ENCODE data around the gene C20orf144. TPM values are rescaled to one million over a fixed set of nuclear protein-coding genes. Genes with fewer than 3 reads are reported as not detected.

Gene C20orf144
- total and polyA plus RNA-seq, 9 of the 15 experiments (the other 6 are each of a cell fraction or from before 2014, with no cell fraction given): 0.04 to 0.23 (median 0.11) TPM; not detected in 2

GRCh38 chr20:33709398-33709797, 47.3 kb downstream of the C20orf144 start (continued):
- no peak for TF ChIP-seq PBX2 (CRISPR knock-in tag; IDR thresholded peaks at IDR 0.05; ENCODE audit: low read depth)
- no peak for TF ChIP-seq PBX2 (tag; conservative IDR thresholded peaks at IDR 0.05; ENCODE audit: low read depth)
- peak; percentile 24 for TF ChIP-seq BRD9 (IDR thresholded peaks at IDR 0.05; ENCODE audit: low read depth, partially characterized antibody)
- TF ChIP-seq DPF2 (IDR thresholded peaks at IDR 0.05): peak; percentile 80
- TF ChIP-seq TEAD4 (IDR thresholded peaks at IDR 0.05; ENCODE audit: low read length): 0 out of 2 replicates have a peak, but pooled peaks have one; percentile 14
- TF ChIP-seq TEAD4 (CRISPR knock-in tag; IDR thresholded peaks at IDR 0.05; ENCODE audit: borderline replicate concordance): no peak
- peak; percentile 84 for TF ChIP-seq ATF3 (IDR thresholded peaks at IDR 0.05)
- no peak for TF ChIP-seq ATF3 (CRISPR knock-in tag; conservative IDR thresholded peaks at IDR 0.05)
- no peak for TF ChIP-seq ARID4B (CRISPR knock-in tag; IDR thresholded peaks at IDR 0.05)
- TF ChIP-seq ESRRA (IDR thresholded peaks at IDR 0.05; ENCODE audit: borderline replicate concordance, low read depth): peak; percentile 100
- no peak for TF ChIP-seq HNRNPH1 (optimal IDR thresholded peaks at IDR 0.05; ENCODE audit: low read depth, low read length)
- peak; percentile 62; the same call in 1 of the 2 replicates for TF ChIP-seq ARID1B (IDR thresholded peaks at IDR 0.05)
- no peak for TF ChIP-seq CAMTA2 (CRISPR knock-in tag; conservative IDR thresholded peaks at IDR 0.05)
- TF ChIP-seq SMARCA4 (IDR thresholded peaks at IDR 0.05): peak; percentile 73
- peak; percentile 66 for TF ChIP-seq VEZF1 (CRISPR knock-in tag; IDR thresholded peaks at IDR 0.05)
- TF ChIP-seq ZFP30 (CRISPR knock-in tag; IDR thresholded peaks at IDR 0.05; ENCODE audit: borderline replicate concordance): no peak
- TF ChIP-seq ZNF165 (CRISPR knock-in tag; IDR thresholded peaks at IDR 0.05; ENCODE audit: borderline replicate concordance): no peak
- peak; percentile 26; the same call in 1 of the 2 replicates for TF ChIP-seq ZBTB7A (IDR thresholded peaks at IDR 0.05; ENCODE audit: borderline replicate concordance, control insufficient read depth, low read depth, low read length)
- no peak for TF ChIP-seq NR2C1 (IDR thresholded peaks at IDR 0.05)
- peak; percentile 41; the same call in 1 of the 2 replicates for TF ChIP-seq NR2C1 (tag; IDR thresholded peaks at IDR 0.05)
- peak; percentile 28; the same call in 1 of the 2 replicates for TF ChIP-seq CREM (IDR thresholded peaks at IDR 0.05; ENCODE audit: low read depth)

All from K562 (cell line).